Astrocyte of the spinal cord (primary cell): Measurements from ENCODE around the gene ARHGEF4.

Experiments used
- DNase-seq: peaks from one replicate; pipeline ENCODE4 v3.0.0; 2011; ENCODE audit warnings: low read depth, low spot score
- H3K4me3 ChIP-seq: 2 replicates; pipeline ENCODE4 v1.5.1; 2011; ENCODE audit warnings: low read depth, mild to moderate bottlenecking, low read length, moderate library complexity
- CTCF ChIP-seq: IDR thresholded peaks from 2 replicates; pipeline ENCODE4 v1.5.1; 2012; ENCODE audit warnings: low read depth, mild to moderate bottlenecking, low read length, inconsistent platforms
- in situ Hi-C: cut with HindIII; loops from 2 replicates; pipeline ENCODE4 v1.10.0; 2017; ENCODE audit warnings: low sequenced_read_pairs

The ARHGEF4 gene

GRCh38 chr2:131049150-131049718 is 212.5 kb downstream of the ARHGEF4 start:
- TF ChIP-seq CTCF = no peak
- DNase-seq = no peak
- in situ Hi-C loops = no loop called here
- no peak overlapping the region for H3K4me3 ChIP-seq

DNA sequence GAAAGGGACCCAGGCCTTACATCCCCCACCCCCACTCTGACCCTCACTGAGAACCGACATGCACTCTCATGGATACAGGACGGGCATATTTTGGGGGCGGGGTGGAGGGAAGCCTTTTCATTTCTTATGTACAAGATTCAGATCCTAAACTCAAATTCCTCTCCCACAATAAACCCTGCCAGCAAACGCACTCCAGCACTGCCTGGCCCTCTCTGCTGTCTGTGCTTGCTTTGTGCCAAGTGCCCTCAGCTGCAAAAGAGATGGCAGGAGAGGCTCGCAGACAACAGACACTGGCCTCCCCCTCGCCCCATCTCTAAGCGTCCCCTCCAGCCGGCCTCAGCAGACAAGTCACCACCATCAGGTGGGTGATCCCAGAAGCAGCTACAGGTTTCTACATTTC is 214.2 kb downstream of the ARHGEF4 start:
- no peak overlapping the region for H3K4me3 ChIP-seq
- no peak for DNase-seq
- TF ChIP-seq CTCF = no peak
- in situ Hi-C loops = no loop called here

GRCh38 chr2:131052741-131053263 is 216.1 kb downstream of the ARHGEF4 start:
- H3K4me3 ChIP-seq = no peak overlapping the region
- no peak for TF ChIP-seq CTCF
- in situ Hi-C loops = no loop called here
- DNase-seq = no peak

DNA sequence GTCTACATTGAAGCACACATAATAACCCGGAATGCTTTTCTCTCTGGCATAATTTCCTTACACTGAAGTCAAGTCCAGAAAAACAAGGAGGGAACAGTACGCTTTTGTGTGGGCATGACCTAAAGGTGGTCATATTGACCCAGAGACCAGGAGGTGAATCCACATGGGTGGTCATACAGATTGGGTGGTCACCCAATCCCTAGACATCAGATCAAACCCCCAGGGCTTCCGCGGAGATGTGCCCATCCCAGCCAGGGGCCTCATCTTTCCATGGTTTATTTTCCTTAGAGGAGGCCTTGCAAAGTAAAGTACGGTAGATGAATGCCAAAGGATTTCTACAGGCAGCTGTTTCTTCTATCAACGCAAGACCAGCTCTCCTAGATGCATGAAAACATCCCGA is 217.8 kb downstream of the ARHGEF4 start:
- in situ Hi-C loops = no loop called here
- H3K4me3 ChIP-seq = no peak overlapping the region
- TF ChIP-seq CTCF = no peak
- DNase-seq = no peak

- no peak for TF ChIP-seq CTCF
- H3K4me3 ChIP-seq = no peak overlapping the region
- in situ Hi-C loops = no loop called here
- peak; percentile 26 for DNase-seq
These were observed 218.7 kb downstream of the ARHGEF4 start for GRCh38 chr2:131055169-131056065.

- no peak for DNase-seq
- TF ChIP-seq CTCF = no peak
- in situ Hi-C loops = no loop called here
- no peak overlapping the region for H3K4me3 ChIP-seq
These were observed 219.7 kb downstream of the ARHGEF4 start for GRCh38 chr2:131056204-131056931.
